Measurements from ENCODE around the gene ARFGAP3.

DNA sequence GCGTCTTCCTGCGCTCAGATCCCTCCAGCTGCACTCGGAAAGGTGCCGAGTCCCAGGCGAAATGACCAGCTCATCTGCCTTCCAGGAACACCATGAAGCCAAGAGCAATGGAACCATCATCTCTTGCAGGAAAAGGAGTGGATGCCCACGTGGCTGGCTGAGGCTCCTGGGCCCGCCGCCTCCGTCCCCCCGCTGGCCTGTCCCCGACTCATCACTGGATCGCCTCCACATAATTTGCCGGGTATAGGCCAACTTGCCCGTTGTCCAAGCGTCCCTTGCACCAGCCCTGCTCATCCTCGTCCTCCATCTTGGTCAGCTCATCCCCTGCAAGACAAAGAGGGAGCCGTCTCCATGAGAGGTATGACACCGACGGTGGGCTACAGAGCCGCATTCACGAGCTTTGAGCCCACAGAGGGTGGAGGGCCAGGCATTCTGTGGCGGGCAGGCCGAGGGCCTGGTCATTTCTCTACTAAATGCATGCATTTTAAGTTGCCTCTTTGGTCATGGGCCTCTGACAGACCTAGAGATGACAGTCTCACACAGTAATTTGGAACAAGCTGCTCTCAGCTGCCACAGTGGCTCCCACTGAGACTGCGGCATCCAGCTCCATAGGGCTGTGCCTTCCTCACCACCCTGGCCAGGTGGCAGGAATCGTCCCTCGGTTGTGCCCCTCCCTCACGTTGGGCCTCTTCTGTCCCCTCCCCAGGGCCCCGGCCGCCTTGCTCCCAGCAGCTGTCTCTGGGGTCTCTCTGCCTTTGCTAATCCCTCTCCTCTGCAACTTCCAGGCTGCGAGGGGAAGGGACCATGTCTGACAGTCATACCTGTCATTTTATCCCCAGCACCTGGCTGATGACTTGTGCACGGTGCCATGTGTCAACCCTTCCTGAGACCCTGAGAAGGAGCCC lies 14.3 kb upstream of the ARFGAP3 start:
- no peak for TF ChIP-seq ARNT (IDR thresholded peaks at IDR 0.05)
- TF ChIP-seq BHLHE40 (IDR thresholded peaks at IDR 0.05; ENCODE audit: borderline replicate concordance), result no peak
- no peak for TF ChIP-seq HDGF (IDR thresholded peaks at IDR 0.05; ENCODE audit: borderline replicate concordance)
- TF ChIP-seq SUZ12 (IDR thresholded peaks at IDR 0.05), result no peak
- no peak for TF ChIP-seq FOXK2 (IDR thresholded peaks at IDR 0.05)
- TF ChIP-seq L3MBTL2 (conservative IDR thresholded peaks at IDR 0.05), result no peak
- no peak for TF ChIP-seq CTBP1 (IDR thresholded peaks at IDR 0.05; ENCODE audit: borderline replicate concordance)
- no peak for TF ChIP-seq ZNF384 (IDR thresholded peaks at IDR 0.05)
